ENCODE data around the gene POU6F1. TPM values are rescaled to one million over a fixed set of nuclear protein-coding genes. Genes with fewer than 3 reads are reported as not detected.

POU6F1 gene
- total and polyA plus RNA-seq, 12 donors, result 4.1 to 13.9 (median 7.8) TPM

DNA sequence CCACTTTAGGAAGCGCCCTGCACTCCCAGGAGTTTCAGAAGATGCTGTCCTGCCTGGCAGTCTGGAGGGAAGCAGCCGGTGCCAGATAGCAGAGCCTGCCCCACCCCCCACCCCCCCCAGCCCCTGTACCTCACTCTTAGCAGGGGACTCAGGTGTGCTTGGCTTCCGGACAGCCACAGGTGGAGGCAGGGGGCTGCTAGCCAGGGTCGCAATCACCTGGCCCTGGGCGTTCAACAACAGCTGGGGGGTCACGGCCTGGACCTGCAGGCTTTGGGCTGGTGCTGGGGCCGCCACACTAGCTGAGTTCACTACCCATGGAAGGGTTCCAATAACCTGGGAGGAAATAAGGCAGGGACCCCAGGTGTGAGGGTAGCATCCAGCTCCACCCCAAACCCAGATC is 22.0 kb downstream of the POU6F1 start:
- ATAC-seq, result no peak
- Histone ChIP-seq H3K9me3 (no peaks in the 10 kb centered on the region), H3K4me3 (no peak overlapping the region), H3K4me1 (peaks cover 0 to 6% (median 0%) of the 10 kb centered on the region in 9 donors), H3K27ac (no peak overlapping the region), H3K36me3 (peaks cover 0 to 57% (median 0%) of the 10 kb centered on the region in 9 donors), H3K27me3 (no peaks in the 10 kb centered on the region)
- intact Hi-C loops (cut with DNase I), result no loop called here
- TF ChIP-seq, protein P1, sequence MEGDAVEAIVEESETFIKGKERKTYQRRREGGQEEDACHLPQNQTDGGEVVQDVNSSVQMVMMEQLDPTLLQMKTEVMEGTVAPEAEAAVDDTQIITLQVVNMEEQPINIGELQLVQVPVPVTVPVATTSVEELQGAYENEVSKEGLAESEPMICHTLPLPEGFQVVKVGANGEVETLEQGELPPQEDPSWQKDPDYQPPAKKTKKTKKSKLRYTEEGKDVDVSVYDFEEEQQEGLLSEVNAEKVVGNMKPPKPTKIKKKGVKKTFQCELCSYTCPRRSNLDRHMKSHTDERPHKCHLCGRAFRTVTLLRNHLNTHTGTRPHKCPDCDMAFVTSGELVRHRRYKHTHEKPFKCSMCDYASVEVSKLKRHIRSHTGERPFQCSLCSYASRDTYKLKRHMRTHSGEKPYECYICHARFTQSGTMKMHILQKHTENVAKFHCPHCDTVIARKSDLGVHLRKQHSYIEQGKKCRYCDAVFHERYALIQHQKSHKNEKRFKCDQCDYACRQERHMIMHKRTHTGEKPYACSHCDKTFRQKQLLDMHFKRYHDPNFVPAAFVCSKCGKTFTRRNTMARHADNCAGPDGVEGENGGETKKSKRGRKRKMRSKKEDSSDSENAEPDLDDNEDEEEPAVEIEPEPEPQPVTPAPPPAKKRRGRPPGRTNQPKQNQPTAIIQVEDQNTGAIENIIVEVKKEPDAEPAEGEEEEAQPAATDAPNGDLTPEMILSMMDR (IDR thresholded peaks at IDR 0.05), result no peak
- no peak for DNase-seq
- 96 to 97% methylated on average over 7 of the region's 7 CpGs for WGBS, 2 donors

DNA sequence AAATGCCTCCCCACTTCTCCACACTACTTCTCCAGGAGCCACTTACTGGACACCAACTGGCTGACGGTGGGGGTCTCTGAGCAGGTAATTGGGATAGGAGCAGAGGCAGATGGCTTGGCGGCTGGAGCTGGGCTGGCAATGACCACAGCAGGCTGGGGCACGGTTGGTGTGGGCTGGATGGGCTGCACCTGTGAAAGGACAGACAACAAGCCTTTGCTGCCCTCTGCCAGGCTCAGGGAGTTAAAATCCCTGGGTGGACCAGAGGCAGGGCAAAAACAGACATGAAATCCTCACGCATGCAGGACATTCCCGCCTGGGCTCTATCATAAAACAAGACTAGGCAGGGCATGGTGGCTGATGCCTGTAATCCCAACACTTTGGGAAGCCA is 25.6 kb downstream of the POU6F1 start:
- WGBS, 2 donors, result 91 to 96% methylated on average over 5 of the region's 5 CpGs

DNA sequence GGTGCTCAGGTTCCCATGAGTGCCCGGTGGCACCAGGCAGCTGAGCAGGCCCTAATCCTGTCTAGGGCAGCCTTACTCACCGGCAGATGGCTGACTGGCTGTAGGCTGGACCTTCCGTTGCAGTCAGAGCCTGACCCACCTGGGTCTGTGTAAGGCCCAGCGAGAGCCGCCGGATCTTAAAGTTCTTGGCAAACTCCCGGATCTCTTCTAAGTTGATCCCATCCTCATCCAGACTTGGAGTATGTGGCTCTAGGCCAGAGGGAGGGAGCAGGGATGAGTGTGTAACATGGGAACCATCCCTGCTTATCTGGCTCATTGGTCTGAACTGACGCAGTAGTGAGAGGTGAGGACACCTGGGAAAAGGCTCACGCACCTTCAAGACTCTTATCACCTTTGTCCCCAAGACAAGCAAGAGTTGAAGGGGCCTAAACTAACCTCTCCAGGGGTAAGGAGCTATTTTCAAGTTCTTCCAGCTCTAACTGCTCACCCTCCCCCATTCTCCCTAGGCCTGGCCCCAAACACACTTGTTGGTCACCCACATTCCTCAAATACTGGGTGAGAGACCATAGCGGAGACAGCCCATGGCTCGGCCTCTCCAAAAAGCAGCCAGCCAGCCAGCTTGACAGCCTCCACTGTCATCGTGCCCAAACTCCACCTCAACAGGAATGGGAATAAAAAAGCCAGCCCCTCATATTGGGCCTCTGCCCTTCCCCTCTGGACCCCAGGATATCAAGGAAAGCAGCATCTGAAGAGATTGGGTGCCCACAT is 26.2 kb downstream of the POU6F1 start:
- Histone ChIP-seq H3K4me3 (no peak overlapping the region), H3K9me3 (no peaks in the 10 kb centered on the region), H3K4me1 (peaks cover 0 to 3% (median 0%) of the 10 kb centered on the region in 9 donors), H3K27me3 (no peaks in the 10 kb centered on the region), H3K27ac (no peak overlapping the region), H3K36me3 (peaks cover 0 to 47% (median 7%) of the 10 kb centered on the region in 9 donors)
- 94 to 98% methylated on average over 12 of the region's 12 CpGs for WGBS, 2 donors
- intact Hi-C loops (cut with DNase I), result no loop called here
- TF ChIP-seq, protein P1 (IDR thresholded peaks at IDR 0.05), result no peak
- ATAC-seq (peak in 1 of 8 donors; percentile 9), DNase-seq (no peak)

More for the DNA sequence above, 25.6 kb downstream of the POU6F1 start:
- intact Hi-C loops (cut with DNase I), result no loop called here
- TF ChIP-seq, protein P1 (IDR thresholded peaks at IDR 0.05), result no peak
- DNase-seq (no peak), ATAC-seq (no peak)
- H3K4me3 ChIP-seq, result no peak overlapping the region
- no peaks in the 10 kb centered on the region for H3K9me3 ChIP-seq
- no peaks in the 10 kb centered on the region for H3K27me3 ChIP-seq
- H3K4me1 ChIP-seq, result no peaks in the 10 kb centered on the region
- peaks cover 0 to 47% (median 7%) of the 10 kb centered on the region in 9 donors for H3K36me3 ChIP-seq
- no peak overlapping the region for H3K27ac ChIP-seq

DNA sequence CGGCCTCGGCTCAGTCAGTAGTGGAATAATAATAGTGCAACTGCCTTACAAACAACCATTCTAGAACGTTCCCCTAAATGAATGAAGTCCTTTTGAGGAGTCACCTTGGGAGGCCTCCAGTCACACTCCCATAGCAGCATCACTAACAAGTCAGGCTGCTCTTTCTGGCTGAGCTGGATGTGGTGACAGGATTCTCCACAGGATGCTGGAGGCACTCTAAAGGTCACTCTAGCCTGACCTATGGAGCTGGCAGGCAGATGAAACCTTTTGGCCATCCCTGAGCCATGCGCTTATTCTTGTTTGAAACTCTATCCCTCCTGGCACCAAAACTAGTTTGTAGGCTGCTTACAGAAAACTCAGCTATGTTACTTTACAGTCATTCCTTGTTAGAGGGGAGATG is 27.0 kb downstream of the POU6F1 start:
- 82 to 85% methylated on average over 4 of the region's 4 CpGs for WGBS, 2 donors
- intact Hi-C loops (cut with DNase I), result no loop called here
- H3K4me3 ChIP-seq, result no peak overlapping the region
- no peaks in the 10 kb centered on the region for H3K9me3 ChIP-seq
- peaks cover 0 to 3% (median 0%) of the 10 kb centered on the region in 9 donors for H3K4me1 ChIP-seq
- peaks cover 0 to 47% (median 7%) of the 10 kb centered on the region in 9 donors for H3K36me3 ChIP-seq
- DNase-seq (no peak), ATAC-seq (peak in 3 of 8 donors; percentile 50 to 69 (median 59))
- no peak overlapping the region for H3K27ac ChIP-seq
- TF ChIP-seq, protein P1 (IDR thresholded peaks at IDR 0.05), result no peak
- no peaks in the 10 kb centered on the region for H3K27me3 ChIP-seq

All from heart right ventricle (tissue), 16 donors.